Loucy (cell line): ENCODE results near the gene FCER2.

Experiments
- H2AFZ ChIP-seq: fragments of 200-600 bp; sonication (generic); 2 replicates; pipeline ENCODE4 v1.6.0; 2016; ENCODE audit warnings: antibody characterized with exemption, mild to moderate bottlenecking, low read length, moderate library complexity
- H3F3A ChIP-seq: fragments of 200-600 bp; 2 replicates; pipeline ENCODE4 v1.6.0; 2016; ENCODE audit warnings: antibody characterized with exemption, low read depth, mild to moderate bottlenecking
- H3K27me3 ChIP-seq: fragments of 200-600 bp; sonication (generic); 2 replicates; pipeline ENCODE4 v1.6.1; 2014; ENCODE audit warnings: low read length, mild to moderate bottlenecking; ENCODE audit not compliant: insufficient read depth, poor library complexity, severe bottlenecking
- H3K36me3 ChIP-seq: fragments of 200-600 bp; sonication (generic); 2 replicates; pipeline ENCODE4 v1.6.1; 2016; ENCODE audit warnings: low read length; ENCODE audit not compliant: insufficient read depth
- H3K4me1 ChIP-seq: fragments of 200-600 bp; sonication (generic); 2 replicates; pipeline ENCODE4 v1.5.1; 2014; ENCODE audit warnings: low read length, mild to moderate bottlenecking; ENCODE audit not compliant: insufficient read depth, poor library complexity, severe bottlenecking
- H3K4me2 ChIP-seq: fragments of 200-600 bp; sonication (generic); 2 replicates; pipeline ENCODE4 v1.6.0; 2014; ENCODE audit warnings: antibody characterized with exemption, low read length, low read depth, mild to moderate bottlenecking; ENCODE audit not compliant: poor library complexity, severe bottlenecking
- H3K4me3 ChIP-seq: fragments of 200-600 bp; sonication (generic); 2 replicates; pipeline ENCODE4 v1.5.1; 2014; ENCODE audit warnings: low read length, mild to moderate bottlenecking, mixed read lengths; ENCODE audit not compliant: poor library complexity, severe bottlenecking
- H3K79me2 ChIP-seq: fragments of 200-600 bp; sonication (generic); 2 replicates; pipeline ENCODE4 v1.6.1; 2014; ENCODE audit warnings: low read length; ENCODE audit not compliant: insufficient read depth
- H3K9ac ChIP-seq: fragments of 200-600 bp; sonication (generic); 2 replicates; pipeline ENCODE4 v1.6.0; 2014; ENCODE audit warnings: mild to moderate bottlenecking, low read depth, low read length, moderate library complexity; ENCODE audit not compliant: poor library complexity, severe bottlenecking
- H3K9me2 ChIP-seq: fragments of 200-600 bp; sonication (generic); replicated peaks from 2 replicates; pipeline ENCODE4 v1.6.1; 2016; ENCODE audit warnings: low read depth, low read length, mixed read lengths
- H3K9me3 ChIP-seq: fragments of 200-600 bp; sonication (generic); 2 replicates; pipeline ENCODE4 v1.6.1; 2014; ENCODE audit warnings: mild to moderate bottlenecking, antibody characterized with exemption, low read length, low read depth; ENCODE audit not compliant: insufficient read depth
- H4K20me1 ChIP-seq: fragments of 200-600 bp; sonication (generic); 2 replicates; pipeline ENCODE4 v1.6.0; 2014; ENCODE audit warnings: antibody characterized with exemption, low read length, mild to moderate bottlenecking; ENCODE audit not compliant: insufficient read depth, poor library complexity, severe bottlenecking
- EZH2phosphoT487 ChIP-seq: fragments of 200-600 bp; IDR thresholded peaks from 2 replicates; pipeline ENCODE4 v1.6.1; 2018; ENCODE audit warnings: antibody characterized with exemption, mild to moderate bottlenecking, moderate library complexity, borderline replicate concordance
- TF ChIP-seq, protein P1 (sequence below): fragments of 200-600 bp; sonication (generic); conservative IDR thresholded peaks from 2 replicates; pipeline ENCODE4 v1.5.1; 2014; ENCODE audit warnings: mild to moderate bottlenecking, antibody characterized with exemption, low read length

The FCER2 gene

DNA sequence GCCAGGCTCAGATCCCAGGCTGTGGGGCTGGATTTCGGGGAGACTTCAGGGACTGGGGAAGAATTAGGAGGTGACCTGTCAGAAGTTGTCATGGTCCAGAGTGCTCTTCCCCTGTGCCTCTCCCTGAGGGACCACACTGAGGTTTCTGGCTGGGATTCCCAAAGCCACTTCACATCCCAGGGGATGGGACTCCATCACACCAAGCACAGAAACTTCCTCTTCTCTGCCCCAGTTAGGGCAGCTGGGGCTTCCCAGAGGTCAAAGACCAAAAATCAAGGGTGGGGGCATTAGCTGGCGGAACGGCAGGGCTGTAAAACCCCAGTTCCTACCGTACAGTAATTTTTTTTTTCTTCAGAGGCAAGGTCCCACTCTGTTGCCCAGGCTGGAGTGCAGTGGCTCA lies 7.4 kb downstream of the FCER2 start:
- no peaks in the 10 kb centered on the region for H3K9me2 ChIP-seq
- H3K4me1 ChIP-seq: no peaks in the 10 kb centered on the region
- no peak overlapping the region for H3K9ac ChIP-seq
- H3K4me2 ChIP-seq: no peak overlapping the region
- H3K79me2 ChIP-seq: no peaks in the 10 kb centered on the region
- H3K9me3 ChIP-seq: no peaks in the 10 kb centered on the region
- no peaks in the 10 kb centered on the region for H3K36me3 ChIP-seq
- no peak overlapping the region for H3K4me3 ChIP-seq
- H3K27me3 ChIP-seq: no peaks in the 10 kb centered on the region
- H2AFZ ChIP-seq: no peak overlapping the region
- H4K20me1 ChIP-seq: no peaks in the 10 kb centered on the region
- no peaks in the 10 kb centered on the region for H3F3A ChIP-seq
- TF ChIP-seq, protein P1, sequence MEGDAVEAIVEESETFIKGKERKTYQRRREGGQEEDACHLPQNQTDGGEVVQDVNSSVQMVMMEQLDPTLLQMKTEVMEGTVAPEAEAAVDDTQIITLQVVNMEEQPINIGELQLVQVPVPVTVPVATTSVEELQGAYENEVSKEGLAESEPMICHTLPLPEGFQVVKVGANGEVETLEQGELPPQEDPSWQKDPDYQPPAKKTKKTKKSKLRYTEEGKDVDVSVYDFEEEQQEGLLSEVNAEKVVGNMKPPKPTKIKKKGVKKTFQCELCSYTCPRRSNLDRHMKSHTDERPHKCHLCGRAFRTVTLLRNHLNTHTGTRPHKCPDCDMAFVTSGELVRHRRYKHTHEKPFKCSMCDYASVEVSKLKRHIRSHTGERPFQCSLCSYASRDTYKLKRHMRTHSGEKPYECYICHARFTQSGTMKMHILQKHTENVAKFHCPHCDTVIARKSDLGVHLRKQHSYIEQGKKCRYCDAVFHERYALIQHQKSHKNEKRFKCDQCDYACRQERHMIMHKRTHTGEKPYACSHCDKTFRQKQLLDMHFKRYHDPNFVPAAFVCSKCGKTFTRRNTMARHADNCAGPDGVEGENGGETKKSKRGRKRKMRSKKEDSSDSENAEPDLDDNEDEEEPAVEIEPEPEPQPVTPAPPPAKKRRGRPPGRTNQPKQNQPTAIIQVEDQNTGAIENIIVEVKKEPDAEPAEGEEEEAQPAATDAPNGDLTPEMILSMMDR: no peak
- TF ChIP-seq EZH2phosphoT487: no peak

DNA sequence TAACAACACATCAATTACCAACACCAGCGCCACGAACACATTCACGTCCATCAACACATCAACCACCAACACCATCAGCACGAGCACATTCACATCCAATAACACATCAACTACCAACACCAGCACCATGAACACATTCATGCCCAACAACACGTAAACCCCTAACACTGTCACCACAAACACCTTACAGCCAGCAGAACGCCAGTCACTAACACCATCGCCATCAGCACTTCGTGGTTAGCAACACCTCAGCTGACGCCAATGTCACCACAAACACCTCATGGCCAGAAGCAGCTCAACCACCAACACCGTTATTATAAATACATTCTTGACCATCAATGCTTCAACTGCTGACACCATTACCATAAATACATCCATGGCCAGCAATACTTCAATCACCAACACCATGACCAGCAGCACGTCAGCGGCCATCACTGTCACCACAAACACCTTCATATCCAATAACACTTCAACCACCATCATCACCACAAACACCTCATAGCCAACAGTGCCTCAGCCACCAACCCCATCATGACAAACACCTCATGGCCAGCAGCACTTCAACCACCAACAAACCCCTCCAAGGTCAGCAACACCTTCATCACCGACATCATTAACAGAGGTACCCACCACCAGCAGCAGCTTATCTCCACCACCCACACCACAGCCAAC lies 9.4 kb downstream of the FCER2 start:
- Histone ChIP-seq H3K4me2 (no peak overlapping the region), H3K9me3 (no peaks in the 10 kb centered on the region), H3K9me2 (no peaks in the 10 kb centered on the region), H3K4me1 (no peaks in the 10 kb centered on the region), H3K79me2 (no peaks in the 10 kb centered on the region), H3F3A (no peaks in the 10 kb centered on the region), H3K27me3 (no peaks in the 10 kb centered on the region), H2AFZ (no peak overlapping the region), H3K36me3 (no peaks in the 10 kb centered on the region), H3K4me3 (no peak overlapping the region), H4K20me1 (no peaks in the 10 kb centered on the region), H3K9ac (no peak overlapping the region)
- no peak for TF ChIP-seq EZH2phosphoT487
- TF ChIP-seq, protein P1: no peak

DNA sequence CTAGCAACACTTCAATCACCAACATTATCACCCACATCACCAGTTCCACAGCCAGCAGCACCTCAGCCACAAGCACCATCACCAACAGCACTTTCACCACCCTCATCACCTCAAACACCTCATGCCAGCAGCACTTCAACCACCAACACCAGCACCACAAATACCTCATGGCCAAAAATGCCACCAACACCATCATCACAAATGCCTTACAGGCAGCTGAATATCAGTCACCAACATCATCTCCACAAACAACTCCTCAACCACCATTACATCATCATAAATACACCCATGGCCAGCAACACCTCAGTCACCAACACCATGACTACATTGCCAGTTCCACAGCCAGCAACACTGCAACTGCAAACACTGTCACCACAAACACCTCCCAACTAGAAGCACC lies 10.4 kb downstream of the FCER2 start:
- no peaks in the 10 kb centered on the region for H3K4me1 ChIP-seq
- no peaks in the 10 kb centered on the region for H3K36me3 ChIP-seq
- no peak overlapping the region for H3K9ac ChIP-seq
- no peaks in the 10 kb centered on the region for H4K20me1 ChIP-seq
- no peak overlapping the region for H2AFZ ChIP-seq
- H3K27me3 ChIP-seq: no peaks in the 10 kb centered on the region
- H3K4me3 ChIP-seq: no peak overlapping the region
- no peaks in the 10 kb centered on the region for H3K9me2 ChIP-seq
- H3K79me2 ChIP-seq: no peaks in the 10 kb centered on the region
- H3F3A ChIP-seq: no peaks in the 10 kb centered on the region
- TF ChIP-seq, protein P1: no peak
- TF ChIP-seq EZH2phosphoT487: no peak
- no peak overlapping the region for H3K4me2 ChIP-seq
- no peaks in the 10 kb centered on the region for H3K9me3 ChIP-seq
